Stimulated activated CD8-positive, alpha-beta memory T cell treated with anti-CD3 and anti-CD28 coated beads, Interleukin-15, amount 100 ng/mL, for 48 hours (primary cell): ENCODE results near the gene THUMPD1.
"Not testable (repeated sequence)": the region's sequence is repeated elsewhere in the genome, so short reads cannot be mapped to it uniquely, and the experiment has no call there.

ENCODE experiments used
- DNase-seq, 2 donors: peaks; one replicate each; pipeline ENCODE4 v3.0.0-alpha.2; 2020; ENCODE audit warnings: low read depth in 2 of 2

The THUMPD1 gene

GRCh38 chr16:20749474-20749873 lies 7.9 kb upstream of the THUMPD1 start:
- DNase-seq: no peak

GRCh38 chr16:20747030-20747816 lies 5.6 kb upstream of the THUMPD1 start:
- DNase-seq: no peak

- no peak for DNase-seq
These were observed 4.8 kb upstream of the THUMPD1 start for GRCh38 chr16:20746461-20746860.

- DNase-seq: no peak
These were observed 3.4 kb upstream of the THUMPD1 start for GRCh38 chr16:20744922-20745440.

- no peak for DNase-seq
These were observed 2.0 kb upstream of the THUMPD1 start for GRCh38 chr16:20743591-20743990.

- DNase-seq: peak; percentile 85
These were observed 607 bp downstream of the THUMPD1 start for GRCh38 chr16:20740901-20741521.

- DNase-seq: no peak
These were observed 1.4 kb downstream of the THUMPD1 start for GRCh38 chr16:20740007-20740883.

GRCh38 chr16:20735490-20735889 lies 6.1 kb downstream of the THUMPD1 start:
- DNase-seq: no peak

- DNase-seq: no peak
These were observed 6.8 kb downstream of the THUMPD1 start for GRCh38 chr16:20734782-20735181.

- DNase-seq: no peak
These were observed 7.6 kb downstream of the THUMPD1 start for GRCh38 chr16:20734056-20734455.

- DNase-seq: no peak
These were observed 12.5 kb downstream of the THUMPD1 start for GRCh38 chr16:20729141-20729540.

- DNase-seq: no peak
These were observed 14.4 kb downstream of the THUMPD1 start for GRCh38 chr16:20727181-20727580.

- no peak for DNase-seq
These were observed 15.0 kb downstream of the THUMPD1 start for GRCh38 chr16:20726661-20727060.

GRCh38 chr16:20720251-20720650 lies 21.4 kb downstream of the THUMPD1 start:
- no peak for DNase-seq

GRCh38 chr16:20717718-20718117 lies 23.9 kb downstream of the THUMPD1 start:
- not testable (repeated sequence) for DNase-seq

GRCh38 chr16:20711277-20711911 lies 30.2 kb downstream of the THUMPD1 start:
- no peak for DNase-seq

- DNase-seq: not testable (repeated sequence)
These were observed 33.5 kb downstream of the THUMPD1 start for GRCh38 chr16:20708129-20708528.

- no peak for DNase-seq
These were observed 34.2 kb downstream of the THUMPD1 start for GRCh38 chr16:20707461-20707860.

GRCh38 chr16:20705972-20706371 lies 35.6 kb downstream of the THUMPD1 start:
- DNase-seq: not testable (repeated sequence)

- no peak for DNase-seq
These were observed 37.3 kb downstream of the THUMPD1 start for GRCh38 chr16:20704281-20704680.

- not testable (repeated sequence) for DNase-seq
These were observed 39.9 kb downstream of the THUMPD1 start for GRCh38 chr16:20701692-20702091.

- no peak for DNase-seq
These were observed 45.0 kb downstream of the THUMPD1 start for GRCh38 chr16:20696618-20697017.
